ENCODE results near the gene ZNG1F.
"Not testable (repeated sequence)": the region's sequence is repeated elsewhere in the genome, so short reads cannot be mapped to it uniquely, and the experiment has no call there.

Gene ZNG1F

DNA sequence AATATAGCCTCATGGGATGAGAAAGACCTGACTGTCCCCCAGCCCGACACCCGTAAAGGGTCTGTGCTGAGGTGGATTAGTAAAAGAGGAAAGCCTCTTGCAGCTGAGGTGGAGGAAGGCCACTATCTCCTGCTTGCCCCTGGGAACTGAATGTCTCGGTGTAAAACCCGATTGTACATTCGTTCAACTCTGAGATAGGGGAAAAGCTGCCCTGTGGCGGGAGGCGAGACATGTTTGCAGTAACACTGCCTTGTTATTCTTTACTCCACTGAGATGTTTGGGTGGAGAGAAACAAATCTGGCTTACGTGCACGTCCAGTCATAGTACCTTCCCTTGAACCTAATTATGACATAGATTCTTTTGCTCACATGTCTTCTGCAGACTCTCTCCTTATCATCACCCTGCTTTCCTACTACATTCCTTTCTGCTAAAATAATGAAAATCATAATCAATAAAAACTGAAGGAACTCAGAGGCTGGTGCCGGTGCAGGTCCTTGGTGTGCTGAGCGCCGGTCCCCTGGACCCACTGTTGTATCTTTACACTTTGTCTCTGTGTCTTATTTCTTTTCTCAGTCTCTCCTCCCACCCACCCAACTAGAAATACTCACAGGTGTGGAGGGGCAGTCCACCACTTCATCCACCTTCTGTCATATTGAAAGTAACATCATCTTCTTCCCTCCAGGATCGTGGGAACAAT lies 83.4 kb downstream of the ZNG1F start:
- not testable (repeated sequence) for H3K27me3 ChIP-seq (replicated peaks; ENCODE audit: control insufficient read depth, insufficient read depth, low read length, poor library complexity, severe bottlenecking); H3K4me1 ChIP-seq (ENCODE audit: control insufficient read depth, insufficient read depth, low read length, poor library complexity, severe bottlenecking); H3K9me3 ChIP-seq (ENCODE audit: control insufficient read depth, low read length); H3K27ac ChIP-seq (ENCODE audit: insufficient read depth, low read length, poor library complexity, severe bottlenecking); DNase-seq; H3K36me3 ChIP-seq (ENCODE audit: control insufficient read depth, insufficient read depth, low read length); H3K4me3 ChIP-seq (ENCODE audit: insufficient read depth, low read depth, low read length, poor library complexity, severe bottlenecking)

- not testable (repeated sequence) for H3K4me1 ChIP-seq (ENCODE audit: control insufficient read depth, insufficient read depth, low read length, poor library complexity, severe bottlenecking); H3K36me3 ChIP-seq (ENCODE audit: control insufficient read depth, insufficient read depth, low read length); H3K27ac ChIP-seq (ENCODE audit: insufficient read depth, low read length, poor library complexity, severe bottlenecking); H3K9me3 ChIP-seq (ENCODE audit: control insufficient read depth, low read length); H3K4me3 ChIP-seq (ENCODE audit: insufficient read depth, low read depth, low read length, poor library complexity, severe bottlenecking); H3K27me3 ChIP-seq (replicated peaks; ENCODE audit: control insufficient read depth, insufficient read depth, low read length, poor library complexity, severe bottlenecking); DNase-seq
These were observed 84.6 kb downstream of the ZNG1F start for GRCh38 chr9:41104542-41104941.

DNA sequence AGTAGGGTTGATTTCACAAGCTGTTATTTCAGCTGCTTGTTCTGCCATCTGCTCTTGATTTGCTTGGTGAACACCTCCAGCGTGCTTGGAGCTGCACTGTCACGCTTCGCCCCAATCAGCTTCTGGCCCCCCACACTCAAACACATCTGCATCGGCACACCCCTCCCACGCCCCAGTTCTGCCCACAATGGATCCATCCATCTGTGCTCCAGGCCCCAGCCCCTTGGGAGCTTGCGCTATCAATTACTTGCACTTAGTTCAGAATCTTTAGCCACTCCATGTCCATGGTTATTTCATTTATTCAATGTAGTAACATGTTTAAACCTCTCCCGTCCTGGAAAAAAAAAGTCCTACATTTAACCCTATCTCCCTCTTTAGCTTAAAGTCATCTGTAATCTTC lies 88.6 kb downstream of the ZNG1F start:
- H3K27me3 ChIP-seq (replicated peaks; ENCODE audit: control insufficient read depth, insufficient read depth, low read length, poor library complexity, severe bottlenecking); H3K9me3 ChIP-seq (ENCODE audit: control insufficient read depth, low read length); H3K27ac ChIP-seq (ENCODE audit: insufficient read depth, low read length, poor library complexity, severe bottlenecking); H3K4me3 ChIP-seq (ENCODE audit: insufficient read depth, low read depth, low read length, poor library complexity, severe bottlenecking); H3K4me1 ChIP-seq (ENCODE audit: control insufficient read depth, insufficient read depth, low read length, poor library complexity, severe bottlenecking); H3K36me3 ChIP-seq (ENCODE audit: control insufficient read depth, insufficient read depth, low read length); DNase-seq: not testable (repeated sequence)

GRCh38 chr9:41098759-41099158 lies 90.4 kb downstream of the ZNG1F start:
- not testable (repeated sequence) for H3K27me3 ChIP-seq (replicated peaks; ENCODE audit: control insufficient read depth, insufficient read depth, low read length, poor library complexity, severe bottlenecking); H3K4me3 ChIP-seq (ENCODE audit: insufficient read depth, low read depth, low read length, poor library complexity, severe bottlenecking); H3K36me3 ChIP-seq (ENCODE audit: control insufficient read depth, insufficient read depth, low read length); DNase-seq; H3K27ac ChIP-seq (ENCODE audit: insufficient read depth, low read length, poor library complexity, severe bottlenecking); H3K9me3 ChIP-seq (ENCODE audit: control insufficient read depth, low read length); H3K4me1 ChIP-seq (ENCODE audit: control insufficient read depth, insufficient read depth, low read length, poor library complexity, severe bottlenecking)

- H3K36me3 ChIP-seq (ENCODE audit: control insufficient read depth, insufficient read depth, low read length); H3K4me1 ChIP-seq (ENCODE audit: control insufficient read depth, insufficient read depth, low read length, poor library complexity, severe bottlenecking); H3K9me3 ChIP-seq (ENCODE audit: control insufficient read depth, low read length); H3K4me3 ChIP-seq (ENCODE audit: insufficient read depth, low read depth, low read length, poor library complexity, severe bottlenecking); H3K27me3 ChIP-seq (replicated peaks; ENCODE audit: control insufficient read depth, insufficient read depth, low read length, poor library complexity, severe bottlenecking); H3K27ac ChIP-seq (ENCODE audit: insufficient read depth, low read length, poor library complexity, severe bottlenecking); DNase-seq: not testable (repeated sequence)
These were observed 94.1 kb downstream of the ZNG1F start for GRCh38 chr9:41095060-41095459.

DNA sequence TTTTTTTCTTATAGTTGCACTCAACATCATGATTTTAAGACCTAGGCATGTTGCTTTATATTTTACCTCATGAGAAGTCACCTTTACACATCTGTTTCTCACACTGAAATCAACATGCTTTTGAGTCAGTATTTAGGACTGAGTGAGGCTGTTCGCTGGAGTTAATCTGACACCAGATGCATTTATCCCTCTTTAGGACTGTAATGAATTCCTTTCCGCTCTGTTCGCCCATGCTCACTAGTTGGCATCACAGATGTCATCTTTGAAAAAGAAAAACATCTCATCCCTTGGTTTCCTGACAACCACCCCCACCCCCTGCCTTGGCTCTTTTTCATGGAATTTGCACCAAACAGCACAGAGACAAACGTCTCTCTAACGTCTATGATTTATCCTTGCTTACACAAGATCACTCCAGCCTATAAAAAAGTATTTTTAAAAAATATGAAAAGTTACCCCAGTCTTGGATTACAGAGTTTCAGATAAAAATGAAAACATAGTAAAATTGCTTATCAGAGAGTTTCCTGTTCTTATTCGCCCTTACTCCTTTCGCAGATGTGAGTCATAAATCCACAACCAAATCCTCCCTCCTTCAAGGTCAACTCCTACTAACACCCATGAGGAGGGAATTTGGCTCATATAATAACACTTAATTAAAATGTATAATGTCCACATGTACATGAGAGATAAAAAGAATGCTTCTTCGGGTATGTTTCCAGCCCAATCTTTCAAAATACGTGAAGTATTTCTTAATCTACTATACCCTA lies 94.9 kb downstream of the ZNG1F start:
- DNase-seq; H3K27me3 ChIP-seq (replicated peaks; ENCODE audit: control insufficient read depth, insufficient read depth, low read length, poor library complexity, severe bottlenecking); H3K9me3 ChIP-seq (ENCODE audit: control insufficient read depth, low read length); H3K27ac ChIP-seq (ENCODE audit: insufficient read depth, low read length, poor library complexity, severe bottlenecking); H3K4me3 ChIP-seq (ENCODE audit: insufficient read depth, low read depth, low read length, poor library complexity, severe bottlenecking); H3K36me3 ChIP-seq (ENCODE audit: control insufficient read depth, insufficient read depth, low read length); H3K4me1 ChIP-seq (ENCODE audit: control insufficient read depth, insufficient read depth, low read length, poor library complexity, severe bottlenecking): not testable (repeated sequence)

GRCh38 chr9:41090922-41091321 lies 98.2 kb downstream of the ZNG1F start:
- H3K4me1 ChIP-seq (ENCODE audit: control insufficient read depth, insufficient read depth, low read length, poor library complexity, severe bottlenecking); DNase-seq; H3K9me3 ChIP-seq (ENCODE audit: control insufficient read depth, low read length); H3K36me3 ChIP-seq (ENCODE audit: control insufficient read depth, insufficient read depth, low read length); H3K27me3 ChIP-seq (replicated peaks; ENCODE audit: control insufficient read depth, insufficient read depth, low read length, poor library complexity, severe bottlenecking); H3K4me3 ChIP-seq (ENCODE audit: insufficient read depth, low read depth, low read length, poor library complexity, severe bottlenecking); H3K27ac ChIP-seq (ENCODE audit: insufficient read depth, low read length, poor library complexity, severe bottlenecking): not testable (repeated sequence)

GRCh38 chr9:41090386-41090785 lies 98.7 kb downstream of the ZNG1F start:
- not testable (repeated sequence) for DNase-seq

DNA sequence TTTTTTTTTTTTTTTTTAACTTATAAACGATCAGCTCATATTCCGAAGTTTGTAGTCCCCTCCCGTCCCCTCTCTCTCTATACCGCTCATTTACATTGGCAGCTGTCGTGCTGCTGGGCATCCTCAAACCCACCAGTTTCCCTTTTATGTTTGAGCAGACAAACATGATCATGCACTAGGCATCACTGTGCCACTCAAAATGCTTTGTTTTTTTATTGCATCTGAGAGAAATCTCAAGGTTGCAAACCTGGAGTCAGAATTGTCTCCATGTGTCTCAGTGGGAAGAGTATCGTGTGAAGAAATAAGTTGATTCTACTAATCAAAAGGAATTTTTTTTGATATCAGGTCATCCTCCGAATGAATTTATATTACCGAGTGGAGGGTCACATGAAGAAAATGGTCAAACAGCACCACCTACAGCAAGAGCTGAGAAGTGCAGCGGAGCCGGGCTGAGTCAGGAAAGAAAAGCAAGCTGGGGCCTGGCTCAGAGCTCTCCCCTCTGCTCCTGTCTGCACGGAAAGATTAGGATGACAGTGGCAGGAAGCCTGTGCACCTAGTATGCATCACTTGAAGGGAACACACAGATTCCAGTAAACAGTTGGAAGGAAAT lies 100.6 kb downstream of the ZNG1F start:
- not testable (repeated sequence) for H3K9me3 ChIP-seq (ENCODE audit: control insufficient read depth, low read length); H3K36me3 ChIP-seq (ENCODE audit: control insufficient read depth, insufficient read depth, low read length); H3K27me3 ChIP-seq (replicated peaks; ENCODE audit: control insufficient read depth, insufficient read depth, low read length, poor library complexity, severe bottlenecking); H3K4me1 ChIP-seq (ENCODE audit: control insufficient read depth, insufficient read depth, low read length, poor library complexity, severe bottlenecking); H3K27ac ChIP-seq (ENCODE audit: insufficient read depth, low read length, poor library complexity, severe bottlenecking); DNase-seq; H3K4me3 ChIP-seq (ENCODE audit: insufficient read depth, low read depth, low read length, poor library complexity, severe bottlenecking)

More at GRCh38 chr9:41090386-41090785, 98.7 kb downstream of the ZNG1F start:
- not testable (repeated sequence) for H3K36me3 ChIP-seq (ENCODE audit: control insufficient read depth, insufficient read depth, low read length); H3K9me3 ChIP-seq (ENCODE audit: control insufficient read depth, low read length); H3K4me1 ChIP-seq (ENCODE audit: control insufficient read depth, insufficient read depth, low read length, poor library complexity, severe bottlenecking); H3K4me3 ChIP-seq (ENCODE audit: insufficient read depth, low read depth, low read length, poor library complexity, severe bottlenecking); H3K27me3 ChIP-seq (replicated peaks; ENCODE audit: control insufficient read depth, insufficient read depth, low read length, poor library complexity, severe bottlenecking); H3K27ac ChIP-seq (ENCODE audit: insufficient read depth, low read length, poor library complexity, severe bottlenecking)

DNA sequence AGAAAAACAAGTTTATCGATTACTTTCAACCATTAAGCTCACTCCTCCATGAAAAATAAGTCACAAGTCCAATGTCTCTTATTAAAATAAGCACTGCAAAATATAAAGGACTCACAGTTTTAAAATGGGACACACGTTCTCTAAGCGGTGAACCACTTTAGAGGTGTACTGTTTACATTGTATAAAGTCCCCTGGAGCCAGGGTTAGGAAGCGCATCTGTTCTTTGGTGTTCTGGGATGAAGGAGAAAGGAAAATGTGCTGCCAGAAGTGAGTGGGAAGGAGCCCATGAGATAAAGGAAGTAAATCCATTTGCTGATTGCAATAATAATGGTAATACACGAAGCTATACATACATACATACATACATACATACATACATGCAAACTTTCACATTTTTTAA lies 101.2 kb downstream of the ZNG1F start:
- not testable (repeated sequence) for H3K36me3 ChIP-seq (ENCODE audit: control insufficient read depth, insufficient read depth, low read length); H3K9me3 ChIP-seq (ENCODE audit: control insufficient read depth, low read length); H3K27ac ChIP-seq (ENCODE audit: insufficient read depth, low read length, poor library complexity, severe bottlenecking); H3K4me3 ChIP-seq (ENCODE audit: insufficient read depth, low read depth, low read length, poor library complexity, severe bottlenecking); DNase-seq; H3K27me3 ChIP-seq (replicated peaks; ENCODE audit: control insufficient read depth, insufficient read depth, low read length, poor library complexity, severe bottlenecking); H3K4me1 ChIP-seq (ENCODE audit: control insufficient read depth, insufficient read depth, low read length, poor library complexity, severe bottlenecking)

Measured in effector memory CD4-positive, alpha-beta T cell (primary cell).